Duodenal mucosa (tissue), 2 donors: Measurements from ENCODE around the gene ASB16.

ENCODE experiments used
- H3K27ac ChIP-seq: one replicate; pipeline ENCODE4 v1.7.0; 2013; ENCODE audit warnings: low read depth, low read length
- H3K27me3 ChIP-seq, 2 donors: one replicate each; pipeline ENCODE4 v1.7.0; 2013; ENCODE audit warnings: low read length in 2 of 2, control low read depth in 1 of 2; ENCODE audit not compliant: insufficient read depth in 2 of 2, control insufficient read depth in 1 of 2
- H3K36me3 ChIP-seq, 2 donors: one replicate each; pipeline ENCODE4 v1.7.0; 2013; ENCODE audit warnings: low read length in 2 of 2, control low read depth in 1 of 2; ENCODE audit not compliant: insufficient read depth in 2 of 2, control insufficient read depth in 1 of 2
- H3K4me1 ChIP-seq, 2 donors: one replicate each; pipeline ENCODE4 v1.7.0; 2013; ENCODE audit warnings: low read length in 2 of 2, control low read depth in 1 of 2; ENCODE audit not compliant: insufficient read depth in 2 of 2, control insufficient read depth in 1 of 2
- H3K4me3 ChIP-seq, 2 donors: one replicate each; pipeline ENCODE4 v1.7.0; 2013; ENCODE audit warnings: low read length in 2 of 2, low read depth in 1 of 2
- H3K9ac ChIP-seq, 2 donors: one replicate each; pipeline ENCODE4 v1.7.0; 2013; ENCODE audit warnings: low read length in 2 of 2, low read depth in 1 of 2
- H3K9me3 ChIP-seq, 2 donors: one replicate each; pipeline ENCODE4 v1.7.0; 2013; ENCODE audit warnings: low read length in 2 of 2, control low read depth in 1 of 2; ENCODE audit not compliant: control insufficient read depth in 1 of 2

Gene ASB16

GRCh38 chr17:44190481-44190880 lies 20.0 kb downstream of the ASB16 start:
- no peaks in the 10 kb centered on the region for H3K27me3 ChIP-seq
- no peak overlapping the region for H3K9ac ChIP-seq
- no peaks in the 10 kb centered on the region for H3K9me3 ChIP-seq
- H3K4me3 ChIP-seq, result no peak overlapping the region
- no peak overlapping the region for H3K27ac ChIP-seq
- peaks cover 30 to 41% of the 10 kb centered on the region in 2 donors for H3K36me3 ChIP-seq
- H3K4me1 ChIP-seq, result peaks cover 26 to 32% of the 10 kb centered on the region in 2 donors

- H3K27me3 ChIP-seq, result no peaks in the 10 kb centered on the region
- H3K4me1 ChIP-seq, result peaks cover 26 to 28% of the 10 kb centered on the region in 2 donors
- H3K36me3 ChIP-seq, result peaks cover 32 to 45% of the 10 kb centered on the region in 2 donors
- no peak overlapping the region for H3K27ac ChIP-seq
- H3K4me3 ChIP-seq, result no peak overlapping the region
- no peaks in the 10 kb centered on the region for H3K9me3 ChIP-seq
- no peak overlapping the region for H3K9ac ChIP-seq
These were observed 20.9 kb downstream of the ASB16 start for GRCh38 chr17:44191369-44191768.

GRCh38 chr17:44191941-44192496 lies 21.5 kb downstream of the ASB16 start:
- Histone ChIP-seq H3K36me3 (peaks cover 34 to 52% of the 10 kb centered on the region in 2 donors), H3K27ac (no peak overlapping the region)

GRCh38 chr17:44192750-44193149 lies 22.2 kb downstream of the ASB16 start:
- peaks cover 41 to 57% of the 10 kb centered on the region in 2 donors for H3K36me3 ChIP-seq
- no peaks in the 10 kb centered on the region for H3K27me3 ChIP-seq
- H3K27ac ChIP-seq, result no peak overlapping the region

More at GRCh38 chr17:44191941-44192496, 21.5 kb downstream of the ASB16 start:
- H3K9me3 ChIP-seq, result no peaks in the 10 kb centered on the region
- no peak overlapping the region for H3K4me3 ChIP-seq
- peak overlapping the region in 1 of 2 donors; percentile 24 for H3K9ac ChIP-seq
- peaks cover 26 to 28% of the 10 kb centered on the region in 2 donors for H3K4me1 ChIP-seq
- H3K27me3 ChIP-seq, result no peaks in the 10 kb centered on the region

GRCh38 chr17:44193326-44194084 lies 23.0 kb downstream of the ASB16 start:
- H3K4me3 ChIP-seq, result no peak overlapping the region
- H3K9ac ChIP-seq, result no peak overlapping the region
- H3K9me3 ChIP-seq, result no peaks in the 10 kb centered on the region
- no peak overlapping the region for H3K27ac ChIP-seq
- H3K27me3 ChIP-seq, result no peaks in the 10 kb centered on the region
- peaks cover 41 to 57% of the 10 kb centered on the region in 2 donors for H3K36me3 ChIP-seq
- peaks cover 26% of the 10 kb centered on the region in 2 donors for H3K4me1 ChIP-seq

More at GRCh38 chr17:44192750-44193149, 22.2 kb downstream of the ASB16 start:
- peaks cover 26% of the 10 kb centered on the region in 2 donors for H3K4me1 ChIP-seq
- H3K9me3 ChIP-seq, result no peaks in the 10 kb centered on the region
- no peak overlapping the region for H3K4me3 ChIP-seq
- peak overlapping the region in 1 of 2 donors; percentile 24 for H3K9ac ChIP-seq

- Histone ChIP-seq H3K27ac (no peak overlapping the region), H3K4me3 (no peak overlapping the region), H3K9ac (peak overlapping the region in 1 of 2 donors; percentile 89), H3K4me1 (peaks cover 23 to 27% of the 10 kb centered on the region in 2 donors), H3K27me3 (no peaks in the 10 kb centered on the region), H3K9me3 (no peaks in the 10 kb centered on the region), H3K36me3 (peaks cover 28 to 38% of the 10 kb centered on the region in 2 donors)
These were observed 26.6 kb downstream of the ASB16 start for GRCh38 chr17:44197107-44197506.

- Histone ChIP-seq H3K36me3 (peaks cover 28 to 38% of the 10 kb centered on the region in 2 donors), H3K4me3 (peak overlapping the region; percentile 78 to 84), H3K9me3 (no peaks in the 10 kb centered on the region), H3K27me3 (no peaks in the 10 kb centered on the region), H3K4me1 (peaks cover 13 to 21% of the 10 kb centered on the region in 2 donors), H3K9ac (peak overlapping the region; percentile 87 to 89), H3K27ac (peak overlapping the region; percentile 94)
These were observed 27.6 kb downstream of the ASB16 start for GRCh38 chr17:44197980-44198720.

- Histone ChIP-seq H3K27ac (peak overlapping the region; percentile 94), H3K4me1 (peaks cover 17 to 26% of the 10 kb centered on the region in 2 donors), H3K27me3 (no peaks in the 10 kb centered on the region), H3K36me3 (peaks cover 27 to 32% of the 10 kb centered on the region in 2 donors), H3K9me3 (no peaks in the 10 kb centered on the region), H3K4me3 (peak overlapping the region; percentile 78 to 84), H3K9ac (peak overlapping the region; percentile 87 to 89)
These were observed 28.4 kb downstream of the ASB16 start for GRCh38 chr17:44198721-44199552.

GRCh38 chr17:44199553-44200477 lies 29.3 kb downstream of the ASB16 start, which contains the start of gene ATXN7L3:
TSS of gene ATXN7L3 (minus strand) at chr17:44199884. CDS start at chr17:44198070, 1,814 bp downstream.
- Histone ChIP-seq H3K9ac (peak within 1 kb of the TSS; percentile 94), H3K27ac (peak within 1 kb of the TSS; percentile 94), H3K4me1 (peaks cover 26 to 32% of the 10 kb centered on the region in 2 donors), H3K27me3 (no peaks in the 10 kb centered on the region), H3K9me3 (no peaks in the 10 kb centered on the region), H3K36me3 (peaks cover 18 to 23% of the 10 kb centered on the region in 2 donors), H3K4me3 (peak within 1 kb of the TSS; percentile 78 to 93)
